HG02840 (cell line): ENCODE results near the gene KLK11.

Experiments
- ATAC-seq: cut with Tn5 transposase; IDR thresholded peaks from one replicate; pipeline ENCODE4 v1.9.1; 2021; ENCODE audit warnings: mild to moderate bottlenecking, moderate library complexity, moderate number of reproducible peaks; ENCODE audit not compliant: unreplicated experiment, low FRiP score

Gene KLK11

DNA sequence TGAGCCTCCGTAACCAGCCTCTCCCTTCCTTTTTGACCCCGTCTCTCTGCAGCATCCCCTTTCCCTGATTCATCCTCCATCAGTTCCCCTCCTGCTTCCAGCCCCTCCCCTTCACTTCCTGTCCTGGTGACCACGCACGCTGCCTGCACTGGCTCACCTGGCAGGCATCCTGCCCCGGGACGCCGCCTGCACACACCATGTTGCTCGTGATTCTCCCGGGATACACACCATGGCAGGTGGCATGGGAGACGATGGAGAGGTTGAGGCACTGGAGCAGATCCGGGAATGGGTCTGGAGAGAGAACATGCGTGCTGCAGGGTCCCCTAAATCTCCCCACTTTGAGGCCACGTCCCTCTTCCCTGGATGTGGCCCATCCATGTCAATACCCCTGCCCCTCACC, 4.2 kb upstream of the KLK11 start:
- ATAC-seq: no peak

GRCh38 chr19:51029718-51030117, 3.3 kb upstream of the KLK11 start:
- ATAC-seq: no peak

DNA sequence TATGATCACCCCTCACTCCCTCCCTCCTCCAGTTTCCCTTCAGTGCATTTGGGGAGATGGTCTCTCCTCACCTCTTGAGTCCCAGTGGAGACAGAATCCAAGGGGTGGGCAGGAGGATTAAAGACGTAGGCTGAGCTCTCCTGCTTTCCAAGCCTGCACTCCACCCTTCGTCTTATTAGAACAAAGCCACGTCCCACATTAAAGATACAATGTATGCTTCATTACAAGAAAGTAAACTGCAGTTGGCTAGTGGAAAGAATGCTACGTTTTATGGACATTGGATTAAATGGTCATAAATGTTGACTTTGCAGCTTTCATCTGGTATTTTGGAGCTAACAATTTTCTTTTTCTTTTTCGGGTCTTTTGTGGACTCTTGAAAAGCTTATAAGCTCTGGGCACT, 1.5 kb upstream of the KLK11 start:
- ATAC-seq: no peak

- no peak for ATAC-seq
Observed at GRCh38 chr19:51027126-51027806, 850 bp upstream of the KLK11 start.

DNA sequence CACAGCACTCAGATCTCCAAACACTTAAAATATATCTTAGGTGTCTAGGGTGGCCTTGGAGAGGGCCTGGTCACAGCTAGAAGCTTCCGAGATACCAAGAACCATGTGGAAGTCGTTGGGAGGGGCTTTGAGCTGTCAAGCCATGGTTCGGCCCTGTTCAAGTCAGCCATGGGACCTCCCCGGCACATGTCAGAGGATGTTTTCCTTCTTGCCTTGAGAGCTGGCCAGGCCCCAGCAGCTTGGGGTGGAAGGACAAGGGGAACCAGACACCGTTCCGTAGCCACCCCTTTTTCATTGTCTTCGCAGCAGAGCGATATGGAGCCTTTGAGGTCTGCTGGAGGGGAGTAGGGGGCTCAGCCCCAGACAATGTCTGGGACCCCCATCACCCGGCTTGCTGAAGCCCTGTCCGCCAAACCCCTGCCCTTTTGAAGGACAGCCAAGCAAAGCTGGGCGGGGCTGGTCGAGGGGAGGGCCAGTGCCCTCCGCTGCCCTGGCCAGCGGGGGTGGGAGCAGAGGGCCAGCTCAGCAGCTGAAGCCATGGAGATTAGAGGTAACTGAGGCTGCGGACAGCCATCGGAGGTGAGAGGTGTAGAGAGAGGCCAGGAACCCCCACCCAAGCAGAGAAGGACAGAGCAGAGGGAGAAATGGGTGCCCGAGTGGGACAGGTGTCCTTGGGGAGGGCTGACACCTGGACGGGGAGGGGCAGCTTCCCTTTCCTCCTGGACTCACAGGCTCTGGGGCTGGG, 435 bp downstream of the KLK11 start:
- no peak for ATAC-seq

DNA sequence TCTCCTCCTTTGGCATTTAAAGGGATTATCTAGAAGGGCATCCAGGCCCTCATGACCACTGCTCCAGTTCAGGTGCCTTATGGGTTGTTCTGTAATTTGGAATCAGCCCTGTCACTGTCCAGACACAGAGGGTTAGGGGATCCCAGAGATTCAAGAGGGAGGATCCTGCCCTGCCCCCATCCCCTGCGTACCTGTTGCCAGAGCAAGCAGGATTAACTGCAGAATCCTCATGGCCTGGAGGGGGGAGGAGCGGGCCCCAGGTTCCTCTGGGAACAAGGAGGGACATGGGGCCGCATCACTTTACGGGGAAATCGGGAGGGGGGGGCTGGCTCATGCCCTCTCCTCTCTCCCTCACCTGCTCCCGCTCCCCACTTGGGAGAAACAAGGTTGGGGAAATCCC, 1.0 kb downstream of the KLK11 start:
- no peak for ATAC-seq

- ATAC-seq: no peak
Observed at GRCh38 chr19:51024924-51025323, 1.5 kb downstream of the KLK11 start.

DNA sequence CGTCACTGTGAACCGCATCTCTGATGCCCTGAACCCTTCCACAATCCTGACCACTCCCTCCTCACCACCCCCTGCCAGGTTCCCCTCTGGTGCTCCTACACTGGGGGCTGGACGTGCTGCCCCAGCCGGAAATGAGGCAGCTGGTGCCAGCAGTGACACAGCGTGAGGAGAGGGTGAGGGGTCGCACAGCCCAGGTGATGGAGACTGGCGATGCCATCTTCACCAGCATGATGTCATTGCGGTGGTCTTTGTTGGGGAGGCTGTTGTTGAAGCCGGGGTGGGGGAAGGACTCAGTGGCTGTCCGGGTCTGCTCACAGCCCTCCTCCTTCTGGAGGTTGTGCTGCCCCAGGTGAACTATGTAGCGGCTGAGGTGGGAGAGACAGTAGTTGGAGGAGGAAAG, 2.5 kb downstream of the KLK11 start:
- ATAC-seq: no peak

DNA sequence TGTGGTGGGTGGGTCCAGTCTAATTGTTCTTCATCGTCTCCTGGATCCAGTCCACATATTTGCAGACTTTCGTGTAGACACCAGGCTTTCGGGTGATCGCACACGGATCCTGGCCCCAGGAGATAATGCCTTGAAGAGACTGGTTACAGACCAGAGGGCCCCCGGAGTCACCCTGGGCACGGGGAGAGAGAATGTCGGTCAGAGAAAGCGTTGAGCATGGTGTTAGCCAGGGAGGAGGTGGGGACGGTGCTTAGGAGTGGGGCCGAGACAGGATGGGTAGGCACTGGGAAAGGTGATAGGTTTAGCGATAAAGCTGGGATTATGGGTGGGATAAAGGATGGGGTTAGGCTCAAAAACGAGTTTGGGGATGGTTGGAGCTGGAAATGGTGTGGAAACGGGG, 3.9 kb downstream of the KLK11 start:
- no peak for ATAC-seq

GRCh38 chr19:51020988-51021651, 5.3 kb downstream of the KLK11 start:
- ATAC-seq: no peak

DNA sequence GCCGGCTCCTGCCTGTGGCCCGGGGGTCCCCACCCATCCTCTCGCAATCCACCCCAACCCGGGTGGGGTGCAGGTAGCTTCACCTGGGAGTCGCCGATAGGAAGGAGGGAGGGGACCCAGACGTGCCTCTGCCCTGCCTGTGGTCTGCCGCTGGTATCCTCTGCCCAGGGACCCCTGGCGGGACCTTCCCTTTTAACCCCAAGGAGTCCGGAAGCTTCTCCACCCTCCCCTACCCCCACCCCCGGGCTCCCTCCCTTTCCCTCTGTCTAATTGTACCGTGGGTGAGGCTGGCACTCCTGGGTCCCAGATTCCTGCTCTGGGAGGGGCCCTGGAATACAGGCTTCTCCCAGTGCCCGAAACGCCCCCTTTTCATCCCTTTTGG, 6.9 kb downstream of the KLK11 start, which contains the start of gene KLK10:
TSS of gene KLK10 (minus strand) at position 166 of the 382 bp plus-strand sequence. CDS start 579 bp downstream, outside the sequence.
- ATAC-seq: no peak

DNA sequence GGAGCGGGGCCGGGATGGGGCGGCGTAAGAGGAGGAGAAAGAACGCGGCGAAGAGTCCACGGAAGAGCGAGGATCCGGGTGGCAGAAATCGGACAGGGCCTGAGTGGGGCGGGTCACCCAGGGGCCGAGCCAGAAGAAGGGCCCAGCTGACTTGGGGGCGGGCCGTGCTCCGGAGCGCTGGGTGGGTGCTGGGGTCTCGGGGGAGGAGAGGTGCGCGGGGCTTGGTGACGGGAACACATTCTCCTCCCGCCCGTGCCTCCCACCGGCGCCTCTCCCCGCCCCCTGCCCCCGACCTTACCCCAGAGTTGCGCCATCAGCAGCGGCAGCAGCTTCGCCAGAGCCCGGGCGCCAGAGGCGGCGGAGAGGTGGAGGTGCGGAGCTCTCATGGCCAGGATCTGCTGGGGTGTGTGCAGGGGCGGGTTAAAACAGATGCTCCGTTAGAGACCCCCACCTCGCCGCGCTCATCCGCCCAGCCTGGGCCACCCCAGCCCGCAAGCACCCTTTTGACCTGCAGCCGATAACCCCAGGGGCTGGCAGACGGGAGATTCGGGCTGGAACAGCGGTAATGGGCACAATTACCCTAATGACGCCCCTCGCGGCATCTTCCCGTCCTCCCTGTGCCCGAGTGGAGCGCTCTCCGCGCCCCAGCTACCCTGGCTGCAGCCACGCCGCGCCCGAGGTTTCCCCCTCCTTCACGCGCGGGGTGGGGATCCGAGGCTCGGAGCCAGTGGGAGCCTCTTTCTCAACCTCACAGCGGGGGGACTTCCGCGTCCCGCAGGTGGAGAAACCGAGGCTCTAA, 7.5 kb downstream of the KLK11 start:
- ATAC-seq: no peak

DNA sequence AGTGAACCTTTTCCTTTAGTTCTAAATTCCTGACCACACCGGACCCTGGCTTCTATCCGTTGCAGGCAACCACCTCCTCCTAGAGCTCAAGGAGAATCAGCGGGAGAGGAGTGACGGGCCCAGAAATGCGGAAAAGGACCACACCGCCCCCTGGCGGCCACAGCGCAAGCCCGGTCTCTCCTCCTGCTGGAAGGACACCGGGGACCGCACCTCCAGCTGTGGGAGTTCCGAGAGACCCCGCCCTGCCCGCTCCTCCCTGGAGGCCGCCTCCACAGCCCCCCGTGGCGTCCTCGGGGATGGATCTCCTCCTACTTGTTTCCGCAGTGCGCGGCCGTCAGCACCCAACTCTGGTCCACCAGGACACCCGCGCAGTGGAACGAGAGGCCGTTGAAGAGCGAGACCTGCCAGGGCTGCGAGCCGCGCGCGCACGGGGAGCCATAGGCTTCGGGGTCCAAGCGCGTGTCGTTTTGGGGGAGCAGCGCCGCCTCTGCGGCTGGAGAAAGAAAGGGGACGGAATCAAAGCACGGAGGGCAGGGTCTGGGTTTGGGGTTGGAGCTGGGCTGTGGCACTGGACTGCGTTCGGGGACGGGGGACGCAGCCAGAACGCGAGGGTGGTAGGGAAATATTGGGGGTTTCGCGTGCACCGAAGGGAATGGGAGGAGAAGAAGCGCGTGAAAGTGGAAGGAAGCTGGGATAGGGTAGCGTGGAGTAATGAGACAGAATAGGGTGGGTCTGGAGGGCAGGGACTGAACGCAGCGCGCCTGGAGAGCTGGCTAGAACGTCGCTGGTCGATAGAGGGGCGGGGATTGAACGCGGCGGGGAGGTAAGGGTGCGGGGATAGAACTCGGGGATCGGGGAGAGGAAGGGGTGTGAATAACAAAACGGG, 9.4 kb downstream of the KLK11 start:
- ATAC-seq: no peak

- ATAC-seq: no peak
Observed at GRCh38 chr19:51015691-51016267, 10.6 kb downstream of the KLK11 start.

GRCh38 chr19:51014242-51014641, 12.2 kb downstream of the KLK11 start:
- ATAC-seq: no peak

DNA sequence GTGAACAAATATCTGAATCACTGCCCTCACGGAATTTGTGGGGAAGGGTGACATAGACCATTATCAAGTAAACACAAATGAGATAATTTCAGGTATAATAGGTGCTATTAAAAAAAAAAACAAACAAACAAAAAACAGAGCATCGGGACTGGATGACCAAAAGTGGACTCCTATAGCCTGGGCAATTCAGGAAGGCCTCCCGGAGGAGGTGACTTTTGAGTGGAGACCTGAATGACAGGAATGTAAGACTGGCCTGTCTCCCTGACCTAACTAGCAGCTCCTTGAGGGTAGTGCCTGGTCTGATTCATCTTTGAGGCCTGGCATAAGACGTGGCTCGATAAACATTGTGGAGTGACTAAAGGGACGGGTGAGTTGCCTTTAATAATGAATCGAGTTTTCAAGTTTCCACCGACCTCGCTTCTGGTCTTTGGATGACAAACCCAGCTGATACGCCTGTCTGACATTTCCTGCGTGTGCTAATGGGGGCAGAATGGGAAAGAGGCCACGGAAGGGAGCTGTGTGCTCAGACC, 13.7 kb downstream of the KLK11 start:
- no peak for ATAC-seq

DNA sequence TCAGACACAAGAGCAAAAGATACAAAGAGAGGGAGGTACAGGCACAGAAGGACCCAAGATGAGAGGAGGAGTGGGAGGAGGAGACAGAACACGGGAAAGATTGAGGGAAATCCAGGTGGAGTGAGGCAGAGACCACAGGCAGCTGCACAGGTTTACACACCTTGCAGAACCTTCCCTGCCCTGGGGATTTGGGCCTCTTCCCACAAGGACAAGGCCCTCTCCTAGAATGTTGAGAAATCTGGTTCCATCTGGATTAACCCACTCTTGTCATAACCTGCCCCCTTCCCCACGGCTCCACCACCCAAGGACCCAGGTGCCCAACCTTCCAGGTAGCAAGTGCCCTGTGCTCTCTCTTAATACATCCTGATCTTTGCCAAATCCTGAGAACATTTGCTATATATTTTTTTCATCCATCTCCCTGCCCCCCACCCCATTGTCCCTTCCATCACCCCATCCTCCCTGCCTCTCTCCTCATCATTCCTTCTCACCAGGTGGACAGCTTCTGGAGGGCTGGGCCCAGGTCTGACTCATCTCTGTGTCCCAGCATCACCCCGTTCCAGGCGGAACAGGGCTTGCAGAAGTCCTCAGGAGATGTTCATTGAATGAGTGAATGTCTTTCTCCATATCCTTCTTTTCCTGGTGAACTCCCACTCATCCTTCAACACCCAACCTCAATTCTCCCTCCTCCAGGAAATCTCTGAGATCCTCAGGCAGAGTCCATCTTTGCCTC, 16.2 kb downstream of the KLK11 start:
- no peak for ATAC-seq

- ATAC-seq: no peak
Observed at GRCh38 chr19:51009061-51009891, 17.1 kb downstream of the KLK11 start.
